ENCODE results near the gene STXBP5. TPM values are rescaled to one million over a fixed set of nuclear protein-coding genes. Genes with fewer than 3 reads are reported as not detected.

Gene STXBP5
- total RNA-seq, 2 experiments from 2014 or later = 21.0 to 22.5 TPM

- Histone ChIP-seq H3K9me3 (ENCODE audit: control insufficient read depth in 1 of 2, insufficient read depth in 1 of 2, low read length in 2 of 2) (no peaks in the 10 kb centered on the region), H3K36me3 (ENCODE audit: insufficient read depth, low read length) (no peaks in the 10 kb centered on the region), H3K27ac (ENCODE audit: low read depth in 1 of 2, low read length in 2 of 2) (no peak overlapping the region), H3K27me3 (ENCODE audit: control insufficient read depth in 1 of 2, insufficient read depth in 2 of 2, low read length in 2 of 2) (no peaks in the 10 kb centered on the region), H3K4me1 (ENCODE audit: insufficient read depth, low read length) (no peaks in the 10 kb centered on the region), H3K4me3 (ENCODE audit: low read length) (no peak overlapping the region)
- Mint-ChIP-seq H3K36me3 (ENCODE audit: low read depth) (peaks cover 19% of the 10 kb centered on the region), H3K9me3 (no peaks in the 10 kb centered on the region), H3K27me3 (no peaks in the 10 kb centered on the region), H3K27ac (no peak overlapping the region), H3K4me3 (no peak overlapping the region), H3K4me1 (ENCODE audit: low read depth) (peaks cover 46% of the 10 kb centered on the region)
- ATAC-seq (ENCODE audit: poor library complexity) (no peak), DNase-seq (no peak)
- ChIA-PET POLR2A (interaction anchor here (2.7 kb wide), 1 partner anchor 11 kb away, joined by 11 read pairs; no protein-coding TSS in a partner anchor), CTCF (interaction anchor here (0.6 kb wide), 1 partner anchor 28 kb away, joined by 3 read pairs; no protein-coding TSS in a partner anchor)
- no peak for TF ChIP-seq CTCF (IDR thresholded peaks at IDR 0.05)
- intact Hi-C loops (cut with DNase I, micrococcal nuclease) = no loop called here
These were observed 9.6 kb downstream of the STXBP5 start for GRCh38 chr6:147213772-147214171.

- no peak overlapping the region for H3K4me3 Mint-ChIP-seq
- Histone ChIP-seq H3K36me3 (ENCODE audit: insufficient read depth, low read length) (no peaks in the 10 kb centered on the region), H3K27ac (ENCODE audit: low read depth in 1 of 2, low read length in 2 of 2) (no peak overlapping the region), H3K4me3 (ENCODE audit: low read length) (no peak overlapping the region), H3K27me3 (ENCODE audit: control insufficient read depth in 1 of 2, insufficient read depth in 2 of 2, low read length in 2 of 2) (no peaks in the 10 kb centered on the region), H3K4me1 (ENCODE audit: insufficient read depth, low read length) (no peaks in the 10 kb centered on the region), H3K9me3 (ENCODE audit: control insufficient read depth in 1 of 2, insufficient read depth in 1 of 2, low read length in 2 of 2) (no peaks in the 10 kb centered on the region)
- H3K27me3 Mint-ChIP-seq = no peaks in the 10 kb centered on the region
- H3K36me3 Mint-ChIP-seq (ENCODE audit: low read depth) = peaks cover 27% of the 10 kb centered on the region
- peaks cover 49% of the 10 kb centered on the region for H3K4me1 Mint-ChIP-seq (ENCODE audit: low read depth)
- H3K9me3 Mint-ChIP-seq = no peaks in the 10 kb centered on the region
- no peak for TF ChIP-seq CTCF (IDR thresholded peaks at IDR 0.05)
- ATAC-seq (ENCODE audit: poor library complexity) (no peak), DNase-seq (no peak)
- ChIA-PET CTCF (no interaction called here), POLR2A (no interaction called here)
- H3K27ac Mint-ChIP-seq = no peak overlapping the region
- intact Hi-C loops (cut with DNase I, micrococcal nuclease) = no loop called here
These were observed 10.3 kb downstream of the STXBP5 start for GRCh38 chr6:147214248-147215227.

- no peak for DNase-seq
- no peak overlapping the region for H3K4me3 Mint-ChIP-seq
These were observed 12.7 kb downstream of the STXBP5 start for GRCh38 chr6:147216915-147217314.

More at GRCh38 chr6:147216915-147217314, 12.7 kb downstream of the STXBP5 start:
- H3K4me1 ChIP-seq (ENCODE audit: insufficient read depth, low read length) = no peaks in the 10 kb centered on the region
- no peaks in the 10 kb centered on the region for H3K9me3 Mint-ChIP-seq
- no peak overlapping the region for H3K4me3 ChIP-seq (ENCODE audit: low read length)
- H3K36me3 ChIP-seq (ENCODE audit: insufficient read depth, low read length) = no peaks in the 10 kb centered on the region
- no peak for ATAC-seq (ENCODE audit: poor library complexity)
- TF ChIP-seq CTCF (IDR thresholded peaks at IDR 0.05) = no peak
- no peak overlapping the region for H3K27ac ChIP-seq (ENCODE audit: low read depth in 1 of 2, low read length in 2 of 2)
- H3K27ac Mint-ChIP-seq = no peak overlapping the region
- no peaks in the 10 kb centered on the region for H3K27me3 Mint-ChIP-seq
- H3K4me1 Mint-ChIP-seq (ENCODE audit: low read depth) = peaks cover 58% of the 10 kb centered on the region
- H3K27me3 ChIP-seq (ENCODE audit: control insufficient read depth in 1 of 2, insufficient read depth in 2 of 2, low read length in 2 of 2) = no peaks in the 10 kb centered on the region
- no peaks in the 10 kb centered on the region for H3K9me3 ChIP-seq (ENCODE audit: control insufficient read depth in 1 of 2, insufficient read depth in 1 of 2, low read length in 2 of 2)
- peaks cover 30% of the 10 kb centered on the region for H3K36me3 Mint-ChIP-seq (ENCODE audit: low read depth)
- ChIA-PET POLR2A (interaction anchor here (1.2 kb wide), 1 partner anchor 14 kb away, joined by 4 read pairs; no protein-coding TSS in a partner anchor), CTCF (no interaction called here)
- intact Hi-C loops (cut with DNase I, micrococcal nuclease) = no loop called here
